HG02840 (cell line): ENCODE results near the gene TCEAL5.
"Not testable (repeated sequence)": the region's sequence is repeated elsewhere in the genome, so short reads cannot be mapped to it uniquely, and the experiment has no call there.

ENCODE experiments used
- ATAC-seq: cut with Tn5 transposase; IDR thresholded peaks from one replicate; pipeline ENCODE4 v1.9.1; 2021; ENCODE audit warnings: mild to moderate bottlenecking, moderate library complexity, moderate number of reproducible peaks; ENCODE audit not compliant: unreplicated experiment, low FRiP score

Gene TCEAL5

GRCh38 chrX:103276581-103277002 lies at the start of gene TCEAL5:
Gene TCEAL5, minus strand, starts transcription at chrX:103276750. Its CDS starts 2,187 bp downstream, at chrX:103274563.
- no peak for ATAC-seq

- no peak for ATAC-seq
Measured at GRCh38 chrX:103311399-103311780, 34.8 kb upstream of the TCEAL5 start.

GRCh38 chrX:103310555-103311398 lies 34.2 kb upstream of the TCEAL5 start, which contains the start of gene BEX2:
Gene BEX2, minus strand, starts transcription at chrX:103310990. Its CDS starts 1,014 bp downstream, at chrX:103309976.
- ATAC-seq: no peak

- no peak for ATAC-seq
Measured at GRCh38 chrX:103309860-103310554, 33.5 kb upstream of the TCEAL5 start.

GRCh38 chrX:103305666-103306065 lies 29.1 kb upstream of the TCEAL5 start:
- not testable (repeated sequence) for ATAC-seq

GRCh38 chrX:103304705-103305104 lies 28.2 kb upstream of the TCEAL5 start:
- no peak for ATAC-seq

GRCh38 chrX:103293118-103293517 lies 16.6 kb upstream of the TCEAL5 start:
- no peak for ATAC-seq

GRCh38 chrX:103279624-103280023 lies 3.1 kb upstream of the TCEAL5 start:
- ATAC-seq: no peak

GRCh38 chrX:103275947-103276567 lies 493 bp downstream of the TCEAL5 start:
- no peak for ATAC-seq

- ATAC-seq: no peak
Measured at GRCh38 chrX:103274284-103274683, 2.3 kb downstream of the TCEAL5 start.

- no peak for ATAC-seq
Measured at GRCh38 chrX:103258275-103258674, 18.3 kb downstream of the TCEAL5 start.

GRCh38 chrX:103256651-103257050 lies 19.9 kb downstream of the TCEAL5 start:
- ATAC-seq: no peak

GRCh38 chrX:103254921-103255493 lies 21.5 kb downstream of the TCEAL5 start, which contains the start of gene TCEAL8:
Gene TCEAL8, minus strand, starts transcription at chrX:103255155. Its CDS starts 1,176 bp downstream, at chrX:103253979.
- peak; percentile 89 for ATAC-seq

GRCh38 chrX:103254171-103254824 lies 22.3 kb downstream of the TCEAL5 start:
- no peak for ATAC-seq

- no peak for ATAC-seq
Measured at GRCh38 chrX:103253608-103254007, 22.9 kb downstream of the TCEAL5 start.

GRCh38 chrX:103250977-103251376 lies 25.6 kb downstream of the TCEAL5 start:
- ATAC-seq: no peak

- no peak for ATAC-seq
Measured at GRCh38 chrX:103249805-103250204, 26.7 kb downstream of the TCEAL5 start.

GRCh38 chrX:103248553-103248952 lies 28.0 kb downstream of the TCEAL5 start:
- ATAC-seq: no peak

- no peak for ATAC-seq
Measured at GRCh38 chrX:103240155-103240554, 36.4 kb downstream of the TCEAL5 start.

GRCh38 chrX:103236296-103236695 lies 40.3 kb downstream of the TCEAL5 start:
- ATAC-seq: no peak
